Measurements from ENCODE around the gene FLII.

FLII gene

DNA sequence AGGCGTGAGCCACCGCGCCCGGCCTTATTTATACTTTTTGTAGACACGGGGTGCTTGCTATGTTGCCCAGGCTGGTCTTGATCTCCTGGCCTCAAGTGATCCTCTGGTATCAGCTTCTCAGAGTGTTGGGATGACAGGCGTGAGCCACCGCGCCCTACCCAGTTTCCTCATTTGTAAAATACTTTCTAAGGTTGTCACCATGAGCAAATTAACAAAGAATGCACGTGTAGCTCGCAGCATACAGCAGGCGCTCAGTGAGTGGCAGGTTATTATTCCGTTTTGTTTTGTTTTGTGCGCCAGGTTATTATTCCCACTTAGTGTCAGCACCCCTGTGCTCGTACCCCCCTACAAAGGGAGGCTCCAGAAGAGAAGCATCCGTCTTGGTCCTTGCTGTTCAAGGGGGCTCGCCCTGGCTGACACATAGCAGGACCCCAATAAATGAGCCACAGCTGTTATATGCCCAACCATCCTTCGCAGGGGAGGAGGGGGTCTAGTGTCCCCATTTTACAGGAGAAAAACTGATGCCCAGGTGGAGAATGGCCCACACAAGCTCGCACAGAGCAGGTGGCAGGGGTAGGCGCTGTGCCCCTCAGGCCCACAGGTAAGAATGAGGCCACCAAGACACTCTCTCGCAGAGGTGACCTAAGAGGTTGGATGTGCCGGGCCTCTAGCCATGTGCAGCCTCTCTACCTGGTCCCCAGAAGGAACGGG, 1.2 kb upstream of the FLII start:
- TF ChIP-seq, protein P1, sequence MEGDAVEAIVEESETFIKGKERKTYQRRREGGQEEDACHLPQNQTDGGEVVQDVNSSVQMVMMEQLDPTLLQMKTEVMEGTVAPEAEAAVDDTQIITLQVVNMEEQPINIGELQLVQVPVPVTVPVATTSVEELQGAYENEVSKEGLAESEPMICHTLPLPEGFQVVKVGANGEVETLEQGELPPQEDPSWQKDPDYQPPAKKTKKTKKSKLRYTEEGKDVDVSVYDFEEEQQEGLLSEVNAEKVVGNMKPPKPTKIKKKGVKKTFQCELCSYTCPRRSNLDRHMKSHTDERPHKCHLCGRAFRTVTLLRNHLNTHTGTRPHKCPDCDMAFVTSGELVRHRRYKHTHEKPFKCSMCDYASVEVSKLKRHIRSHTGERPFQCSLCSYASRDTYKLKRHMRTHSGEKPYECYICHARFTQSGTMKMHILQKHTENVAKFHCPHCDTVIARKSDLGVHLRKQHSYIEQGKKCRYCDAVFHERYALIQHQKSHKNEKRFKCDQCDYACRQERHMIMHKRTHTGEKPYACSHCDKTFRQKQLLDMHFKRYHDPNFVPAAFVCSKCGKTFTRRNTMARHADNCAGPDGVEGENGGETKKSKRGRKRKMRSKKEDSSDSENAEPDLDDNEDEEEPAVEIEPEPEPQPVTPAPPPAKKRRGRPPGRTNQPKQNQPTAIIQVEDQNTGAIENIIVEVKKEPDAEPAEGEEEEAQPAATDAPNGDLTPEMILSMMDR (IDR thresholded peaks at IDR 0.05; ENCODE audit: extremely low read depth, missing control alignments): no peak
- DNase-seq (ENCODE audit: low spot score): no peak

DNA sequence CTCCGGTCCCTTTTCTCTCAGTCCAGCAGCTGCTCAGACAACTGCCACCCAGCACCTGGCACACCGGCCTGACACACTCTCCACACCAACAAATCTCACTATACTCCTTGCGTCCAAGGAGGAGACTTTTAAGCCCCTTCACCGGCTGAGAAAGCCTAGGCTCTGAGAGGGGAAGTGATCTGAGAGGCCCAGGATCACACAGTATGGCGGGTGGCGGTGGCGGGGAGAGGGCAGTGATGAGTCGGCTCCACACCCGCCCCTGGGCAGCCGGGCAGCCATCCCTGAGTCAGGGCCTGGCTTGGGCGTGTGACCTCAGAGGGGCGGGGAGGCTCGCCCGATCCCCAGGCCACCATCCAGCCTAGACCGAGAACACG, 569 bp downstream of the FLII start:
- peak; percentile 83 for DNase-seq (ENCODE audit: low spot score)
- TF ChIP-seq, protein P1 (IDR thresholded peaks at IDR 0.05; ENCODE audit: extremely low read depth, missing control alignments): no peak

DNA sequence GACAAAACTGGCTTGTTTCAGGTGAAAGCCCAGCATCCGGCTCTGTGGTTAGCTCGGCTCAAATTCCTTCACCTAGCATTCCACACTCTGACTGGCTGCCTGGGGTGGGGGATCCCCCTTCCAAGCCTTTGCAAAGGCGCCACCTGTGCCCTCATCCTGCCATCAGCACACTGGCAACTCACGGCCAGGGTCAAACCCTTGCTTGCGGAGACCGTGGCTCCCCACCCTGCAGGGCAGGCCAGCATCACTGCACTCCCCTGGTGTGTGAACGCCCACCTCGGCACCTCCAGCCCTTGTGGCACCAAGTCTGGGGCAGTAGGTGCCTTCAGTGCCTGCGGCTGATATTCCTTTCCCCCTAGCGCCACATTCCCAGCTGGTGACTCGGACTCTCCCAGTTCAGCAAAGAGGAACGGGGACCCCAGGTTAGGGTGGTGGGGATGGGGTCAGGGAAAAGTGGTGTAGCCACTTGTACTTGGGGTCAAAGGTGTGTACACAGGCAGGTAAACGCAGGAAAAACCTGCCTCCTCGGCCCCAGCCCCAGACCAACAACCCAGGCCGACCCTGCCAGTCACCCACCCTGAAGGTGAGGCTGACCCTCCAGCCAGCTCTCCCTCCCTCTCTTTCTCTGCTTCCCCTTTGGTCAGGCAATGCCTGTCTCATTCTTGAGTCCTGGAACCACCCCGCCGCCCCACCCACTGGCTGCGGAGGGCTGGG, 1.1 kb downstream of the FLII start:
- TF ChIP-seq, protein P1 (IDR thresholded peaks at IDR 0.05; ENCODE audit: extremely low read depth, missing control alignments): no peak
- peak; percentile 72 for DNase-seq (ENCODE audit: low spot score)

DNA sequence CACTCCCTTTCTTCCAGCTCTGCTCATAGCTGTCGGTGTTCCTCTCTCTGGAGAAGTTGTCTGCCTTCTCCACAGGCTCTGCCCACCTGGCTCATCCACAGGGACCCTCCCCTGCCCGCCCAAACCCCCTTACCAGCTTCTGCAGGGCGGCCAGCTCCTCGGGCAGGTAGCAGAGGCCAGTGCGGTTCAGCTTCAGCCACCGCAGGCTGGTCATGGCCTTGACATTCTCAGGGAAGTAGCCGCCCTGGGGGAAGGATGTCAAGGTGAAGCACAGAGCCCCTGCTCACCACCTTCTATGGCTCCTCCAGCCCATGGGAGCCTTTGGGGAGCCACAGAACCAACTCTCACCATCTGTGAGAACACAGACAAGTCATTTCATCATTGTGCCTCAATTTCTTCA, 1.8 kb downstream of the FLII start:
- TF ChIP-seq, protein P1 (IDR thresholded peaks at IDR 0.05; ENCODE audit: extremely low read depth, missing control alignments): no peak
- DNase-seq (ENCODE audit: low spot score): no peak

DNA sequence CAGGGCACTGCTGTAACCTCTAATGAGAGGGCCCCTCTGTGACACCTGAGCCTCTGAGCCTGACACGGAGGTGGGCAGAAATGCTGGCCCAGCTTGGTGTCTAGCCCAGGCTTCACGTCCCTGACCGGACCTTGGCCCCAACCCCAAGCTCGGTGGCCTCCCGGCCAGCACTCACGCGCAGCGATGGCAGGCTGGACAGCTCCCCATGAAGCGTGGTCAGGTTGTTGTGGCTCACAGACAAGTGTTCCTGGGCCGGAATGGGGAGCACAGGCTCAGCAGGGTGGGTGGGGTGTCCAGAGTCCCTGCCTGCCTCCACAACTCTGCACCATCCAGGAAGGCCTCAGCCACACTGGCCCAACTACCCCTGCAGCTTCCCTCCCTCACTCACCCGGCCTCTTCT, 2.2 kb downstream of the FLII start:
- TF ChIP-seq, protein P1 (IDR thresholded peaks at IDR 0.05; ENCODE audit: extremely low read depth, missing control alignments): no peak
- no peak for DNase-seq (ENCODE audit: low spot score)

DNA sequence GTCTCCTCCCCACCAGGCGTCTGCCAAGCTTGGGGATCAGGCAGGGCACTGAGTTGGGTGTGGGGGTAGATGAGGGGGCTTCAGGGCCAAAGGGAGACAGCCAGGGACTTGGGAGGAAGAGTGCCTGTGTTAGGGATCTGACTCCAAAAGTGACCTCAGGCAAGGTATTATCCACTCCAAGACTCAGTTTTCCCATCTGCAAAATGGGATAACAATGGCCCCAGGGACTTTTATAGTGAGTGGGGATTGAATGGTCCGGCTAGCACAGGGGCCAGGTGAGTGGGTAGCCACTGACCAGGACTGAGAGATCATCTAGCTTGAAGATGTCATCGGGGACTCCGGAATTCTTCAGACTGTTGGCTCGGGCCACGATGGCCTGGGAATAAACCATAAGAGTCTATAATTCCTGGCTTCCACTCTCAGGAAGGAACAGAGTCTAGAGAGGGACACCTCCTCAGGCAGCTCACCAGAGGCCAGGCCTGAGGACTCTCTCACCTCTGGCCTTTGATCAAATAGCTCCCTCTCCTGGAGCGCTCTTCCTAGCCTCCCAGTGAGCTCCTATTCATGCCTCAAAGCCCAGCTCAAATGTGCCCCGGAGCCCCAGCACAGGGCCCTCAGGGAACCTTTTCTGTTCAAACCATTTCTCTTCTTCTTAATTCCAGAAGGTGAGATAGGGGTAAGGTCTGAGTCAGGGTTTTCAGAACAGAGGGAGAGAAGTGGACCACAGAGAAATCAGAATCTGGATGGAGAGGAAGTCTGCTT, 3.5 kb downstream of the FLII start:
- DNase-seq (ENCODE audit: low spot score): no peak
- TF ChIP-seq, protein P1 (IDR thresholded peaks at IDR 0.05; ENCODE audit: extremely low read depth, missing control alignments): no peak
